HG02973 (cell line): ENCODE results near the gene RTEL1.
"Not testable (repeated sequence)": the region's sequence is repeated elsewhere in the genome, so short reads cannot be mapped to it uniquely, and the experiment has no call there.

Experiments
- ATAC-seq: cut with Tn5 transposase; IDR thresholded peaks from one replicate; pipeline ENCODE4 v1.9.1; 2021; ENCODE audit warnings: moderate library complexity; ENCODE audit not compliant: unreplicated experiment

Gene RTEL1

DNA sequence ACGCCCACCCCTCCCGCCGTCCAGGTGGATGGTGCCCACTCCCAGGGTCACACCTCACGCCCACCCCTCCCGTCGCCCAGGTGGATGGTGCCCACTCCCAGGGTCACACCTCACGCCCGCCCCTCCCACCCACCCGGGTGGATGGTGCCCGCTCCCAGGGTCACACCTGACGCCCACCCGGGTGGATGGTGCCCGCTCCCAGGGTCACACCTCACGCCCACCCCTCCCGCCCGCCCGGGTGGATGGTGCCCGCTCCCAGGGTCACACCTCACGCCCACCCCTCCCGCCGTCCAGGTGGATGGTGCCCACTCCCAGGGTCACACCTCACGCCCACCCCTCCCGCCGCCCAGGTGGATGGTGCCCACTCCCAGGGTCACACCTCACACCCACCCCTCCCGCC lies 7.6 kb upstream of the RTEL1 start:
- ATAC-seq, result not testable (repeated sequence)

DNA sequence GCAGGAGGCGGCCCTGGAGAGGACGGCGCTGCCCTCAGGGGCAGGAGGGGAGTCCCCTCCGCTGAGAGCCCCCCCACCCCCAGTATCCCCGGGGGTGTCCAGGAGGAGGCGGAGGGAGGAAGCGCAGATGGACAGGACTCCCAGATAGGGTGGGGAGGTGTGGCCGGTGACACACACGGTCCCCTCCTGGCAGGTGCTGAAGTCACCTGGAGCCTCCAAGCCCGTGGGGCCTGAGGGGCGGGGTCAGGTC lies 6.2 kb upstream of the RTEL1 start:
- ATAC-seq, result no peak

- ATAC-seq, result no peak
Observed at GRCh38 chr20:63652192-63652980, 5.7 kb upstream of the RTEL1 start.

DNA sequence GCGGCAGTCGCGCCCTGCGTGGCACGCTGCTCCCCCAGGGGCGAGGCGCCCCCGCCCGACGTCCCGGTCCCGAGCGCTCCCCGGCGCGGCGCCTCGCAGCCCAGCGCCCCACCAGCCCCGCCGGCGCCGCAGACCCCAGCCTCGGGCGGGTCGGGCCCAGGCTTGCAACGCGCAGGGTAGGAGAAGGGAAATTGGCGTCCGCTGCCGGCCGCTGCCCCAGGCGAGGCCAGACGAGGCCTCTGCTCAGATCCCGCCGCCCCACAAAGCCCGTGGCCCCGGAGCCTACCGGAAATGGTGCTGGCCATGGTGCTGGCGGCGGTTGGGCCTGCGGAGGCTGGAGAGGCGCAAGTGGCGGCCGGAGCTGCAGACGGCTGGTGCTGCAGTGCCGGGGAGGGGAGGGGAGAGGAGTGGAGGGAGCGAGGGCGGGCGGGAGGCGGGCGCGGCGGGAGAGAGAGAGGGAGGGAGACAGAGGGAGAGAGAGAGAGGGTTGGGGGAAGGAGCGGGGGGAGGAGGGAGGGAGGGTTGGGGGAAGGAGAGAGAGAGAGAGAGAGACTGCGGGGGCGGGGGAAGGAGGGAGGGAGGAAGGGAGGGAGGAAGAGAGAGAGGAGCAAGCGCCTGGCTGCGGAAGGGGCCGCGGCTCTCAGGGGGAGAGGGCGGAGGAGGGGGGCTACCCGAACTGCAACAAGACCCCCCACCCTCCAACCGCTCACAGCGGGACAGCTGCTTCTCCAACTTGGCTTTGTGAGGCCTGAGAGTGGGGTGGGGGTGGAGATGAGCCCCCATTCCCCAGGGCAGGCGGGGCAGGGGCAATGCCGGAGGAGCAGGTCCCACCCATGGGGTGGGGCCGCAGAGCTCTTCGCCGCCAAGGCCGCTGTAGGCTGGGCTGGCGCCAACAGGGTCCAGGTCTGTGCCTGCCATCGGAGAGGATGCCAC lies 4.8 kb upstream of the RTEL1 start, which contains the start of gene STMN3:
TSS of gene STMN3 (minus strand) at position 384 of the 933 bp plus-strand sequence. CDS start at position 305, 79 bp downstream.
- no peak for ATAC-seq

DNA sequence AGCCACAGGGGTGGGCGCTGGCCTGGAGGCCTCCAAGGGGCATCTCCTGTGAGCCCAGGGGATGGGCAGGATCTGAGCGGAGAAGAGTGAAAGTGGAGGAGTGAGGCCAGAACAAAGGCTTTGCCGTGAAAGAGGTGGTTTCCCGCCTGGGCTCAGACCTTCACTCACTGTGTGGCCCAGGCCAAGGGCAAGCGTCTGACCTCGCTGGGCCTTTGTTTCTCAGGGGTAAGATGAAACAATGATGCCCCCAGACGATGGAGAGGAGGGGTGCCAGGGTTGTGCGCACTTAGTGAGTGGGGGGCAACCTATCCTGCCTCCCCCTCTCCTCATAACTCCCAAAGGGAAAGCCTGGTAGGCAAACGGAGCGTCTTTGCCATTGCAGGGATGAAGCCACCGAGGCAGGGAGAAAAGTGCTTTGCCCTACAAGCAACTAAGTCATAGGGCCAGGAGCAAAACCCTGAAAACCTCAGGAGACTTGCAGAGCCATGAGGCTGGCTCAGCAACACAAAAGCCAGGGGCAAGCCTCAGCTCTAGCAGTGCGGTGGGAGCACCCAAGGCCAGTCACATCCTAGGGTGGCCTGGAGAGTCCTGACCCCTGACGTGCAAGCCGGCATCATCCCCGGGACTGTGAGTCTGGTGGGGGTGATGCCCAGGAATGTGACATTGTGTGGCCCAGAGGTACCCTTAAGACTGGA lies 4.0 kb upstream of the RTEL1 start:
- no peak for ATAC-seq

GRCh38 chr20:63655249-63655648 lies 2.9 kb upstream of the RTEL1 start:
- no peak for ATAC-seq

- ATAC-seq, result no peak
Observed at GRCh38 chr20:63656451-63656850, 1.7 kb upstream of the RTEL1 start.

GRCh38 chr20:63657260-63657936 lies 714 bp upstream of the RTEL1 start:
- no peak for ATAC-seq

DNA sequence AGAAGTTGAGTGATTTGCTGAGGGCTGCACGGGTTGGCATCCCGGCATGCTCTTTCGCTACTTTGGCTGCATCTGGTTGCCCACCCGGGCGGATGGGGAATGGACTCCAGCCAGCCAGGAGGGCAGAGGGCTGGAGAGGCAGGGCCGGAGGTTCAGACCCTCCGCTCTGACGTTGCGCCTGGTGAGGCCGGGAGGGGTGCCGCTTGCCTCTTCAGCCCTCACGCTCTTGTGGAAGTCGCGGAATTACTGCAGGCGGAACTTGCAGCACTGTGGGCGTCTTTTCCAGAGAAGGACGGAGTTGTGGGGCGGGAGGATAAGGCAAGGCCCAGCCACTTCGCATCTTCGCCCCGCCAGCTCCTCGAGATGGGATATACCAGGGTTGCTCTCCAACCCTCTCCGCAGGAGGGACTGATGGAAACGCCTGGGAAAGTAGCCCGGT lies 656 bp downstream of the RTEL1 start:
- no peak for ATAC-seq

DNA sequence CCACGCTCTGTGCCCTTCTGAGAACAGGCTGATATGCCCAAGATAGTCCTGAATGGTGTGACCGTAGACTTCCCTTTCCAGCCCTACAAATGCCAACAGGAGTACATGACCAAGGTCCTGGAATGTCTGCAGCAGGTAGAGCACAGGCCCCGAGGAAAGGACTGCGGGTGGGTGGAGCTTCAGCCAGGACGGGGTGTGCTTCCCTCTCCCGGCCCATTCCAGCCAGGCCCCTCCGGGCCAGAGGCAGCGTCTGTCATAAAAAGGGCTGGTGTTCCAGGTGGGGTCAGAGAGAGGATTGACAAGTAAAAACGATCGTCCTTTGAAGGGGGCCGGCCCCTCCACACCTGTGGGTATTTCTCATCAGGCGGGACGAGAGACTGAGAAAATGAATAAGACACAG lies 1.3 kb downstream of the RTEL1 start:
- no peak for ATAC-seq

DNA sequence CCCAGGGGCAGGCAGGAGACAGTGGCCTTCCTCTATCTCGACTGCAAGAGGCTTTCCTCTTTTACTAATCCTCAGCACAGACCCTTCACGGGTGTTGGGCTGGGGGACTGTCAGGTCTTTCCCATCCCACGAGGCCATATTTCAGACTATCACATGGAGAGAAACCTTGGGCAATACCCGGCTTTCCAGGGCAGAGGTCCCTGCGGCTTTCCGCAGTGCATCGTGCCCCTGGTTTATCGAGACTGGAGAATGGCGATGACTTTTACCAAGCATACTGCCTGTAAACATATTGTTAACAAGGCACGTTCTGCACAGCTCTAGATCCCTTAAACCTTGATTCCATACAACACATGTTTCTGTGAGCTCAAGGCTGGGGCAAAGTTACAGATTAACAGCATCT lies 2.1 kb downstream of the RTEL1 start:
- ATAC-seq, result not testable (repeated sequence)

DNA sequence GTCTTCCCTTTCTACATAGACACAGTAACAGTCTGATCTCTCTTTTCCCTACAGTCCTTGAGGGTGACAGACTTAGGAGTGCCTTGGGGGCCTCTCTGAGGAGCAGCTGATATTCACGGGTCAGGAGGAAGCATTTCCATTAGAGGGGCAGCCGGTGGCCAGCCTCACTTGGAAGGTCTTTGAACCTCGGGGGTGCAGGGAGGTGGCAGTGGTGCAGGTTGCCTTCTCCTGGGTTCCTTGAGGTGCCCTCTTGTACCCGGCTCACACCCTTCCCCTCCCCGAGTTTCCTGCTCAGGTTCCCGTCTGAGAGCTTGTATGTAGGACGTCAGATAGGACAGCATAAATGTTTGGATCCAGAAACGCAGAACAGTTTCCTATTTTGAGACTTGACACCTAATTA lies 2.5 kb downstream of the RTEL1 start:
- ATAC-seq, result no peak

GRCh38 chr20:63661108-63661507 lies 3.0 kb downstream of the RTEL1 start:
- no peak for ATAC-seq

DNA sequence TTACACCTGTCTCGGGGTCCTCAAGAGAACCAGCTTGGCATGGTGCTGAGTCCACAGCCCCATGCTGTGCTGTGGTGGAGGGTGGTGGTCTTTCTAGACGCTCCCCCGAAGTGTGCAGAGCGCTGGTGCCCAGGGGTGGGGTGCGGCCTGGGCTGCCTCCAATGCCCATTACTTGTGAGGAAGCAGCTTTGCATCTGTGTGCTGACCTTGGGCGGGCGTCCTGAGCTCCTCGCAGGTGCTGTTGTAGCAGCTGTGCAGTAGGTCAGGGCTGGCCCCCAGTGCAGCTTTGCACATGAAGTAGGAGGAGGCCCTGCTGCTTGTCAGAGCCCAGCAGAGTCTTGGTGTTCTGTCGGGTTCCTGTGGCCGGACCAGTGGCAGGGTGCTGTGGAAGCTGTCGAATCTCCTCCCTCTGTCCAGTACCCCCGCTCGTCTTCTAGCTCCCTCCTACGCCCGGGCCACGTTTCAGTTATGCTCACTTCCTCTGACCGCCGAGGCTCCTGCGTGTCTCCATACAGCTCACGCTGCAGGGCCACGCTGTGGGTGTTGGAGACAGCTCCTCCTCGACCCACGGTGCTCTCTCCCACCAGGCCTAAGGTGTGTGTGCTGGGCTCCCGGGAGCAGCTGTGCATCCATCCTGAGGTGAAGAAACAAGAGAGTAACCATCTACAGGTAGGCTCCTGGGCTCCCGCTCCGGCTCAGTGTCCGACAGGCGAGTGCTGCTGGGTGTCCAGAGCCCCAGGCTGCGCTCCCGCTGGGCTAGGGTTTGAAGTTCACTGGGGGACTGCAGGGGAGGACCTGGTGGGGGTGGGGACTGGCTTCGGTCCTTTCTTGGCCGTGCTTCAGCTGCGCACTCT lies 4.1 kb downstream of the RTEL1 start:
- no peak for ATAC-seq

DNA sequence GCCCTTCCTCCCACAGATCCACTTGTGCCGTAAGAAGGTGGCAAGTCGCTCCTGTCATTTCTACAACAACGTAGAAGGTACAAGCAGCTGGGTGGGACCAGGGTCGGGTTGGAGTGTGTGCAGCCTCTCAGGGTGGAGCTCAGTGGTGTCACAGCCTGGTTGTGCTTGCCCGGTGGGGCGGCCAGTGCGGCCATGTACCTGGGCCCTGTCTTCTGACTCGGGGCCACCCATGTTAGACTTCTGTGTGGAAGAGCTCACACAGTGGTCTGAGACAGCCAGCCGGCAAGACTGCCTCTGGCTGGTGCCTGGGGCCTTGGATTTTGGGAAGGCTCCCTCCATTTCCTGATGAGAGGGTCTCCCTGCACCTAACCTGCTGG lies 4.7 kb downstream of the RTEL1 start:
- ATAC-seq, result no peak

DNA sequence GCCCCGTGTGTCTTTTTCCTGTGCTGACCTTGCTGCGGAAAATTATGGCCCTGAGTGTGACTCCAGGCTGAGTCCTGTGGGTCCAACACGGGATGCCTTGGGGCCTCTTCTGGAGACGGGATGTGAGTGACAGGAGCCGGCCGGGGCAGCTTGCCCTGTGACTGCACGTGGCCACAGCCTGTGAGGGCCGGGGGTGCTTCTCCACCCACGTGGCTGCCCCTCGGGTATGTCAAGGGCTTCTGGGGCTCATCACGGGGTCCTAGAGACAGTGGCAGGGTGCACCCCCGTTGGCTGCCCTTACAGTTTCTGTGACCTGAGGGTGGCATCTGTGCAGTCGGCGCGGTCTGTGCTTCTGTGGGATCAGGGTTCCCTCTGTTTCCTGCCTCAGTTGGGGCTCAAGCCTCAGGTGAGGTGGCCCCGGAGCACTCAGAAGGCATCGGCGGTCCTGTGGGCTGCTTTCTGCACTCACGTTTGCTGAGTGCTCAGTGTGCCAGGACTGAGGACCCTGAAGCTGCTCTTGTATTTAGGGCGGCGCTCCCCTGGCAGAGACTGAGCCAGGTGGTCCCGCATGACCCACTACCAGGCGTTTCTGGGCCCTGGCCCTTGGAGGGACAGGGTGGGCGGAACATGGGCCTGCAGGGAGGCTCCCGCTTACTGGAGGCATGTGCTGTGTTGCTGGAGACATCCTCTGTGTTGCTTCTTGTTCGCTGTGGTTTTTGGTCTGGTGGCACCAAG lies 5.4 kb downstream of the RTEL1 start:
- no peak for ATAC-seq

DNA sequence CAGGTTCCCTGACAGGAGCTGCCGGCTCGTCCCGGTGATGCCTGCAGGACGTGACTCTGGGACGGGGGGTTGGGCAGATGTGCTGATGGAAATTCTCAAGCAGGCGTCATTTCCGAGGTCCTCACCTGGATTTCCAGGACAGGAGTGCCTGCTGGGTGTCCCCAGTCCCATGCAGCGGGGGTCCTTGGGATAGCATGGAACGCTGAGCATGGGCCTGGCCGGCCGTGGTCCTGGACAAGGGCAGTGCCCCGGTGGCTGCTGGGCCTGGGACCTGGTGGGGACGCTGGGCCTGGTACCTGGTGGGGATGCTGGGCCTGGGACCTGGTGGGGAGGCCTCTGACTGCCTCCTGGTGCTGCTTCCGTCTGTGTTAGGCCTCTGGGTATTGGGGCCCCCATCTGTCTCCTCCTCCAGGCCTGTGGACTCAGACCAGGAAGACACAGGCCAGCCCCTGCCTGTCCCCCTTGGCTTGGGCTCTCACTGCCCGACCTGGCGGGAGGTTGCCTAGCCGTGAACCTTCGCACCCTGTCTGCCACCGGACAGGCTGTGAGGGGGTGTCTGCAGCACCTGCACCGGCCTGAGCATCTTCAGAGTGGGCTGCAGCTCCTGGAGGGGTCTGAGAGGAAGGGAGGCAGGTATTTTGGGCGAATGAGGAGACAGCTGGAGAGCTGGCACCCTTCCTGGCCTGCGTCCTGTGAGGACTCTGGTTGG lies 6.2 kb downstream of the RTEL1 start:
- ATAC-seq, result no peak

GRCh38 chr20:63664861-63665594 lies 6.9 kb downstream of the RTEL1 start:
- no peak for ATAC-seq
